Hepatocyte (in vitro differentiated cells): Measurements from ENCODE around the gene CCDC185. TPM values are rescaled to one million over a fixed set of nuclear protein-coding genes. Genes with fewer than 3 reads are reported as not detected.

ENCODE experiments used
- DNase-seq: peaks from one replicate; pipeline ENCODE4 v3.0.0-alpha.2; 2016; ENCODE audit warnings: low spot score
- H2AFZ ChIP-seq: fragments of 200-600 bp; sonication (generic); 2 replicates; pipeline ENCODE4 v1.6.0; 2016; ENCODE audit warnings: antibody characterized with exemption, mild to moderate bottlenecking
- H3K27ac ChIP-seq: fragments of 200-600 bp; sonication (generic); 2 replicates; pipeline ENCODE4 v1.5.1; 2016; ENCODE audit warnings: mild to moderate bottlenecking
- H3K27me3 ChIP-seq: fragments of 200-600 bp; sonication (generic); 2 replicates; pipeline ENCODE4 v1.6.1; 2016
- H3K36me3 ChIP-seq: fragments of 200-600 bp; sonication (generic); replicated peaks from 2 replicates; pipeline ENCODE4 v1.5.1; 2016; ENCODE audit warnings: low read depth; ENCODE audit not compliant: insufficient read depth
- H3K4me1 ChIP-seq: fragments of 200-600 bp; sonication (generic); 2 replicates; pipeline ENCODE4 v1.5.1; 2016; ENCODE audit warnings: mild to moderate bottlenecking, moderate library complexity; ENCODE audit not compliant: insufficient read depth
- H3K4me2 ChIP-seq: fragments of 200-600 bp; sonication (generic); 2 replicates; pipeline ENCODE4 v1.6.0; 2016
- H3K4me3 ChIP-seq: fragments of 200-600 bp; sonication (generic); 2 replicates; pipeline ENCODE4 v1.5.1; 2016; ENCODE audit warnings: mild to moderate bottlenecking
- H3K79me2 ChIP-seq: fragments of 200-600 bp; sonication (generic); 2 replicates; pipeline ENCODE4 v1.6.0; 2017; ENCODE audit warnings: mild to moderate bottlenecking
- H3K9me2 ChIP-seq: fragments of 200-600 bp; sonication (generic); replicated peaks from 2 replicates; pipeline ENCODE4 v1.6.0; 2017; ENCODE audit warnings: mild to moderate bottlenecking; ENCODE audit not compliant: insufficient read depth
- H3K9me3 ChIP-seq: fragments of 200-600 bp; sonication (generic); 2 replicates; pipeline ENCODE4 v1.5.1; 2016; ENCODE audit warnings: low read depth, mild to moderate bottlenecking
- H4K20me1 ChIP-seq: fragments of 200-600 bp; sonication (generic); 2 replicates; pipeline ENCODE4 v1.6.0; 2016; ENCODE audit warnings: mild to moderate bottlenecking; ENCODE audit not compliant: insufficient read depth, poor library complexity, severe bottlenecking
- CTCF ChIP-seq: fragments of 200-600 bp; sonication (generic); IDR thresholded peaks from 2 replicates; pipeline ENCODE4 v1.5.1; 2016; ENCODE audit warnings: antibody characterized with exemption, mild to moderate bottlenecking; ENCODE audit not compliant: poor library complexity
- EZH2 ChIP-seq: fragments of 200-600 bp; sonication (generic); IDR thresholded peaks from 2 replicates; pipeline ENCODE4 v1.6.1; 2016; ENCODE audit warnings: antibody characterized with exemption, mild to moderate bottlenecking, borderline replicate concordance
- EZH2phosphoT487 ChIP-seq: fragments of 200-600 bp; sonication (generic); IDR thresholded peaks from one replicate; pipeline ENCODE4 v1.6.1; 2018; ENCODE audit warnings: antibody characterized with exemption, mild to moderate bottlenecking, low read depth, moderate library complexity; ENCODE audit not compliant: unreplicated experiment, severe bottlenecking
- WGBS: methylation state at CpG from one replicate; pipeline ENCODE4 v1.1.6; 2016; ENCODE audit warnings: low lambda C conversion rate; ENCODE audit errors: missing lambda C conversion rate; 5-methylcytosine and 5-hydroxymethylcytosine counted together
- polyA plus RNA-seq: library from polyadenylated mRNA; unstranded; fragments of >200 nt; fragmentation: Nextera tagmentation; extraction: Ambion mirVana; gene quantifications from 2 replicates; pipeline ENCODE4 v1.2.1, GENCODE V29; 2016
- total RNA-seq: library from RNA; depleted of rRNA; stranded (reverse); fragments of >200 nt; gene quantifications from 2 replicates; pipeline ENCODE4 v1.2.3, GENCODE V29; 2014

Gene CCDC185
- total and polyA plus RNA-seq, 2 experiments from 2014 or later: not detected

- H3K36me3 ChIP-seq: no peaks in the 10 kb centered on the region
- no peak overlapping the region for H3K27ac ChIP-seq
- H3K79me2 ChIP-seq: no peaks in the 10 kb centered on the region
- no peak overlapping the region for H3K4me2 ChIP-seq
- no peaks in the 10 kb centered on the region for H3K9me2 ChIP-seq
- no peaks in the 10 kb centered on the region for H4K20me1 ChIP-seq
- H3K4me1 ChIP-seq: no peaks in the 10 kb centered on the region
- no peak for DNase-seq
- TF ChIP-seq EZH2phosphoT487: no peak
- TF ChIP-seq EZH2: no peak
- no peak for TF ChIP-seq CTCF
- no peaks in the 10 kb centered on the region for H3K27me3 ChIP-seq
- H2AFZ ChIP-seq: no peak overlapping the region
- no peak overlapping the region for H3K4me3 ChIP-seq
- 67% methylated on average over 7 of the region's 7 CpGs for WGBS
- no peaks in the 10 kb centered on the region for H3K9me3 ChIP-seq
Measured at GRCh38 chr1:223417903-223418663, 24.9 kb downstream of the CCDC185 start.

GRCh38 chr1:223419115-223419514, 25.9 kb downstream of the CCDC185 start:
- WGBS: 96% methylated on average over 8 of the region's 8 CpGs
- no peak overlapping the region for H3K4me2 ChIP-seq
- no peaks in the 10 kb centered on the region for H3K36me3 ChIP-seq
- no peak for TF ChIP-seq CTCF
- TF ChIP-seq EZH2: no peak
- TF ChIP-seq EZH2phosphoT487: no peak
- no peak overlapping the region for H2AFZ ChIP-seq
- no peak for DNase-seq
- H3K9me3 ChIP-seq: no peaks in the 10 kb centered on the region
- no peak overlapping the region for H3K4me3 ChIP-seq
- peaks cover 4% of the 10 kb centered on the region for H3K4me1 ChIP-seq
- no peaks in the 10 kb centered on the region for H3K9me2 ChIP-seq
- H3K27me3 ChIP-seq: no peaks in the 10 kb centered on the region
- H4K20me1 ChIP-seq: no peaks in the 10 kb centered on the region
- H3K27ac ChIP-seq: no peak overlapping the region
- no peaks in the 10 kb centered on the region for H3K79me2 ChIP-seq

- Histone ChIP-seq H3K9me3 (no peaks in the 10 kb centered on the region), H3K27ac (no peak overlapping the region), H3K79me2 (no peaks in the 10 kb centered on the region), H3K27me3 (no peaks in the 10 kb centered on the region), H3K9me2 (no peaks in the 10 kb centered on the region), H3K4me2 (no peak overlapping the region), H3K4me1 (peaks cover 4% of the 10 kb centered on the region), H4K20me1 (no peaks in the 10 kb centered on the region), H3K36me3 (no peaks in the 10 kb centered on the region), H3K4me3 (no peak overlapping the region), H2AFZ (no peak overlapping the region)
- 63% methylated on average over 10 of the region's 10 CpGs for WGBS
- no peak for TF ChIP-seq CTCF
- TF ChIP-seq EZH2phosphoT487: no peak
- TF ChIP-seq EZH2: no peak
- DNase-seq: no peak
Measured at GRCh38 chr1:223419561-223419960, 26.3 kb downstream of the CCDC185 start.
